Peyer's patch (tissue), 4 donors: ENCODE data around the gene IGLL1.

Experiments used
- CTCF ChIP-seq, 6 experiments: fragments of 450-650 bp in 4 of 6; fragments of 200-600 bp in 2 of 6; sonication (generic) in 1 of 6; IDR thresholded peaks; one replicate each; pipeline ENCODE4 v1.5.1; 2017 to 2019; ENCODE audit warnings: antibody characterized with exemption in 6 of 6, mild to moderate bottlenecking in 3 of 6, moderate library complexity in 1 of 6
- POLR2A ChIP-seq, 2 donors: fragments of 450-650 bp; IDR thresholded peaks; one replicate each; pipeline ENCODE4 v1.5.1; 2017; ENCODE audit warnings: antibody characterized with exemption in 2 of 2, mild to moderate bottlenecking in 2 of 2, moderate library complexity in 2 of 2

GRCh38 chr22:23579280-23579679 is 810 bp downstream of the IGLL1 start:
- no peak for TF ChIP-seq CTCF (IDR thresholded peaks at IDR 0.05)
- no peak for TF ChIP-seq POLR2A (IDR thresholded peaks at IDR 0.05)
